Activated T-helper 1 cell treated with anti-CD3 and anti-CD28 coated beads, Interleukin-12 subunit alpha, Interleukin-12 subunit beta, Interleukin-2, Interleukin-4 antibody, amounts not matched to agents 30 ng/mL and 10 ng/mL and 1 ng/mL, durations not matched to agents 14 hours and 24 hours and 36 hours (primary cell): ENCODE data around the gene PIAS2. TPM values are rescaled to one million over a fixed set of nuclear protein-coding genes. Genes with fewer than 3 reads are reported as not detected.
A peak's percentile ranks its signal among the peaks of the same experiment; 100 is the strongest.
"Not testable (repeated sequence)": the region's sequence is repeated elsewhere in the genome, so short reads cannot be mapped to it uniquely, and the experiment has no call there.

ENCODE experiments used
- DNase-seq: peaks from one replicate; pipeline ENCODE4 v3.0.0; 2021; ENCODE audit warnings: low spot score
- H3K27ac Mint-ChIP-seq: one replicate; pipeline ENCODE4 v1.8.0; 2021; ENCODE audit warnings: mild to moderate bottlenecking, mixed read lengths
- H3K27me3 Mint-ChIP-seq: one replicate; pipeline ENCODE4 v1.8.0; 2022; ENCODE audit warnings: mild to moderate bottlenecking, moderate library complexity, mixed read lengths; ENCODE audit not compliant: insufficient read depth
- H3K36me3 Mint-ChIP-seq: one replicate; pipeline ENCODE4 v1.8.0; 2021; ENCODE audit warnings: low read depth, mixed read lengths
- H3K4me1 Mint-ChIP-seq: one replicate; pipeline ENCODE4 v1.8.0; 2021; ENCODE audit warnings: low read depth, mixed read lengths
- H3K4me3 Mint-ChIP-seq: one replicate; pipeline ENCODE4 v1.8.0; 2021; ENCODE audit warnings: mild to moderate bottlenecking, moderate library complexity, mixed read lengths
- H3K9me3 Mint-ChIP-seq: one replicate; pipeline ENCODE4 v1.8.0; 2021; ENCODE audit warnings: mixed read lengths
- intact Hi-C: fragments of 100-400 bp; cut with micrococcal nuclease; formaldehyde crosslinking; loops from one replicate; pipeline ENCODE4 v1.15.1; 2024
- total RNA-seq: library from RNA; stranded (reverse); gene quantifications from 2 replicates; pipeline ENCODE4 v1.2.3, GENCODE V29; 2022

The PIAS2 gene
- total RNA-seq, 1 donor from 2014 or later: 28.7 TPM

DNA sequence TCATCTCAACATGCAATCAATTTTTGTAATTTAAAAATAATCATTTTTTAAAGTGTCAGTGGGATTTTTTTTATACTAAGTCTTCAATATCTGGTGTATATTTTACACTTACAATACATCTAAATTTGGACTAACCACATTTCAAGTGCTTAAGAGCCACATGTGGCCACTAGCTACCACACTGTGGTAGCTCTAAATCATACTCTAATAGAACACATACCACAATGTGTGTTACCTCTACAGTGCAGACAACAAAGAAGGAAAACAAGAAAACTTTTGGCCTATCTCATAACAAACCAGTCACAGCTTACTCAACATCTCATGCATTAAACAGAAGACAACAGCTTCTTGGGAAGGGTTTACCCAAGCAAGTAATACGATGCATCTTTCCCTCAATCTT is 24.5 kb downstream of the PIAS2 start:
- peak overlapping the region; percentile 2 for H3K27ac Mint-ChIP-seq
- H3K27me3 Mint-ChIP-seq: no peaks in the 10 kb centered on the region
- no peak for DNase-seq
- peaks cover 18% of the 10 kb centered on the region for H3K9me3 Mint-ChIP-seq
- intact Hi-C loops: no loop called here
- H3K4me3 Mint-ChIP-seq: peak overlapping the region; percentile 19
- peaks cover 39% of the 10 kb centered on the region for H3K4me1 Mint-ChIP-seq
- H3K36me3 Mint-ChIP-seq: peaks cover 34% of the 10 kb centered on the region

GRCh38 chr18:46891742-46892214 is 25.5 kb downstream of the PIAS2 start:
- peaks cover 25% of the 10 kb centered on the region for H3K9me3 Mint-ChIP-seq
- H3K36me3 Mint-ChIP-seq: peaks cover 38% of the 10 kb centered on the region
- DNase-seq: no peak
- H3K27me3 Mint-ChIP-seq: no peaks in the 10 kb centered on the region
- intact Hi-C loops: loop anchor here (1.0 kb wide), 2 partner anchors 26 to 69 kb away; partner anchors contain the start of genes KATNAL2 and PIAS2
- H3K4me1 Mint-ChIP-seq: peaks cover 35% of the 10 kb centered on the region
- peak overlapping the region; percentile 21 for H3K27ac Mint-ChIP-seq
- H3K4me3 Mint-ChIP-seq: no peak overlapping the region

- peaks cover 25% of the 10 kb centered on the region for H3K9me3 Mint-ChIP-seq
These were observed 28.3 kb downstream of the PIAS2 start for GRCh38 chr18:46888965-46889364.

GRCh38 chr18:46886893-46887292 is 30.4 kb downstream of the PIAS2 start:
- no peak for DNase-seq
- no peak overlapping the region for H3K27ac Mint-ChIP-seq
- peaks cover 34% of the 10 kb centered on the region for H3K36me3 Mint-ChIP-seq
- no peaks in the 10 kb centered on the region for H3K27me3 Mint-ChIP-seq
- H3K4me3 Mint-ChIP-seq: no peak overlapping the region
- peaks cover 25% of the 10 kb centered on the region for H3K9me3 Mint-ChIP-seq
- intact Hi-C loops: no loop called here
- peaks cover 16% of the 10 kb centered on the region for H3K4me1 Mint-ChIP-seq

More at GRCh38 chr18:46888965-46889364, 28.3 kb downstream of the PIAS2 start:
- Mint-ChIP-seq H3K27ac (no peak overlapping the region), H3K4me1 (peaks cover 30% of the 10 kb centered on the region), H3K36me3 (peaks cover 34% of the 10 kb centered on the region), H3K27me3 (no peaks in the 10 kb centered on the region), H3K4me3 (no peak overlapping the region)
- DNase-seq: no peak
- intact Hi-C loops: no loop called here

DNA sequence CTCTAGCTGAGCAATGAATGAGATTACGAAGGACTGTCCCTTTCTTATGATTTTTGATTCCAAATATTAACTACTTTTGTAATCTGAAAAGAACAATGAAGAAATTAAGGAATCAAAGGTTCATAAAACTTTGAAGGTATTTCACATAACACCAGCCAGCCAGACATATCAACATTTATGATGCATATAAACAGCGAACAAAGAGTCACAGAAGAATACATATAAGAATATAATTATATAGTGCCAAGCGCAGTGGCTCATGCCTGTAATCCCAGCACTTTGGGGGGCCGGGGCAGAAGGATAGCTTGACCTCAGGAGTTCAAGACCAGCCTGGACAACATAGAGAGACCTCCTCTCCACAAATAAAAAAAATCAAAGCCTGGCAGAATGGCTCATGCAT is 34.1 kb downstream of the PIAS2 start:
- Mint-ChIP-seq H3K4me3 (no peak overlapping the region), H3K36me3 (peaks cover 13% of the 10 kb centered on the region), H3K27ac (no peak overlapping the region), H3K4me1 (no peaks in the 10 kb centered on the region), H3K27me3 (no peaks in the 10 kb centered on the region), H3K9me3 (peaks cover 23% of the 10 kb centered on the region)
- intact Hi-C loops: no loop called here
- DNase-seq: no peak

- Mint-ChIP-seq H3K4me1 (no peaks in the 10 kb centered on the region), H3K27ac (peak overlapping the region; percentile 25), H3K27me3 (no peaks in the 10 kb centered on the region), H3K4me3 (no peak overlapping the region), H3K9me3 (peaks cover 46% of the 10 kb centered on the region), H3K36me3 (peaks cover 34% of the 10 kb centered on the region)
- intact Hi-C loops: no loop called here
- no peak for DNase-seq
These were observed 39.8 kb downstream of the PIAS2 start for GRCh38 chr18:46877329-46877987.

DNA sequence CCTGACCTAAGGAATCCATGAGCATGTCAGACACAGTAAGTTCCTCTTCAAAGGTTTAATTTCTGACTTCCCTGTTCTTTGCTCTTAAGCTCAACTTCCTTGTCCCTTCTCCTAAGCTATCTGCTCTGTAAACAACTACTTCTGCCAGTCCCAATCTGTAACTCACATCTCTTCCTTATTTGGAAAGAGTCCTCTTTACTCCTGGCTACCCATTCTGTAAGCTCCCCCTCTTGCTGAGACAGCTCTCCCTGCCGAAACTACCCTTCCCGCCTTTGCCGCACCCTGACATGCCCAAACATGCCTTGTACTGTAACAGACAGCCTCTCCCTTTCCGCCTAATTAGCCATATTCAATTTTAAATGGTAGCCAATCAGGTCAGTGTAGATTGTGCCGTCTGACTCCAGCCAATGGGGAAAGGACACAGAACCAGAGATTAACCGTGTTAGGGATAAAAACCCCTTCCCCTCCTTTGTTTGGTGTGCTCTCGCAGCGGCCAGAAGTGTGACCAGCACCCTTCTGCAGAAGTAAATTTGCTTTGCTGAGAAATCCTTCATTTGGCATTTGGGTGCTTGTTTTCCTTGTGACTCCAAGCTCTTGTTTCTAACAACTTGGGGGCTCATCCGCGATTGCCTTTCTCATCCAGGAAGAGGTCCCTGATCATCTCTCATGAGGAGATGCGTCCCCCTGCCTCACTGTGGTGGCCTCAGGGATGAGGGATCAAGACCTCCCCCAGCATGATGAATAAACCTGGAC is 49.0 kb downstream of the PIAS2 start:
- Mint-ChIP-seq H3K4me3 (no peak overlapping the region), H3K4me1 (peaks cover 4% of the 10 kb centered on the region), H3K36me3 (peaks cover 12% of the 10 kb centered on the region)

GRCh38 chr18:46867367-46868143 is 49.8 kb downstream of the PIAS2 start:
- Mint-ChIP-seq H3K9me3 (peaks cover 27% of the 10 kb centered on the region), H3K27ac (no peak overlapping the region), H3K4me3 (no peak overlapping the region), H3K27me3 (no peaks in the 10 kb centered on the region), H3K36me3 (peaks cover 12% of the 10 kb centered on the region), H3K4me1 (peaks cover 4% of the 10 kb centered on the region)
- intact Hi-C loops: no loop called here
- no peak for DNase-seq

More for the DNA sequence above, 49.0 kb downstream of the PIAS2 start:
- Mint-ChIP-seq H3K27ac (no peak overlapping the region), H3K9me3 (peaks cover 27% of the 10 kb centered on the region), H3K27me3 (no peaks in the 10 kb centered on the region)
- no peak for DNase-seq
- intact Hi-C loops: no loop called here

GRCh38 chr18:46866523-46866922 is 50.8 kb downstream of the PIAS2 start:
- H3K4me3 Mint-ChIP-seq: no peak overlapping the region
- intact Hi-C loops: no loop called here
- no peaks in the 10 kb centered on the region for H3K27me3 Mint-ChIP-seq
- H3K36me3 Mint-ChIP-seq: peaks cover 10% of the 10 kb centered on the region
- peaks cover 4% of the 10 kb centered on the region for H3K4me1 Mint-ChIP-seq
- H3K27ac Mint-ChIP-seq: no peak overlapping the region
- peaks cover 27% of the 10 kb centered on the region for H3K9me3 Mint-ChIP-seq
- DNase-seq: no peak

DNA sequence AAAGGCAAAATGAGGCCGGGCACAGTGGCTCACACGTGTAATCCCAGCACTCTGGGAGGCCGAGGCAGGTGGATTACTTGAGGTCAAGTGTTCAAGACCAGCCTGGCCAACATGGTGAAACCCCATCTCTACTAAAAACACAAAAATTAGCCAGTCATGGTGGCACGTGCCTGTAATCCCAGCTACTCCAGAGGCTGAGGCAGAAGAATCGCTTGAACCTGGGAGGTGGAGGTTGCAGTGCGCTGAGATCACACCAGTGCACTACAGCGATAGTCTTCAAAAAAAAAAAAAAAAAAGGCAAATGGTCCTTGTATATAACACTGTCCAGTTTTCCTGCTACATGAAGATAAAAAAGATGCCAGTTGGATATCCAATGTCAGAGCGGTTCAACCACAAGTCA is 52.1 kb downstream of the PIAS2 start:
- H3K9me3 Mint-ChIP-seq: peaks cover 20% of the 10 kb centered on the region
- H3K27me3 Mint-ChIP-seq, H3K36me3 Mint-ChIP-seq, H3K4me1 Mint-ChIP-seq, intact Hi-C loops, H3K4me3 Mint-ChIP-seq, DNase-seq, H3K27ac Mint-ChIP-seq: not testable (repeated sequence)

- peaks cover 19% of the 10 kb centered on the region for H3K36me3 Mint-ChIP-seq
- no peaks in the 10 kb centered on the region for H3K9me3 Mint-ChIP-seq
- no peak overlapping the region for H3K4me3 Mint-ChIP-seq
- no peaks in the 10 kb centered on the region for H3K27me3 Mint-ChIP-seq
- H3K27ac Mint-ChIP-seq: no peak overlapping the region
- intact Hi-C loops: no loop called here
- H3K4me1 Mint-ChIP-seq: peaks cover 15% of the 10 kb centered on the region
- no peak for DNase-seq
These were observed 57.5 kb downstream of the PIAS2 start for GRCh38 chr18:46859855-46860254.

GRCh38 chr18:46858290-46858689 is 59.0 kb downstream of the PIAS2 start:
- no peaks in the 10 kb centered on the region for H3K27me3 Mint-ChIP-seq
- H3K36me3 Mint-ChIP-seq: peaks cover 22% of the 10 kb centered on the region
- no peak overlapping the region for H3K27ac Mint-ChIP-seq
- H3K4me1 Mint-ChIP-seq: peaks cover 15% of the 10 kb centered on the region
- intact Hi-C loops: no loop called here
- DNase-seq: no peak
- H3K9me3 Mint-ChIP-seq: no peaks in the 10 kb centered on the region
- H3K4me3 Mint-ChIP-seq: no peak overlapping the region

DNA sequence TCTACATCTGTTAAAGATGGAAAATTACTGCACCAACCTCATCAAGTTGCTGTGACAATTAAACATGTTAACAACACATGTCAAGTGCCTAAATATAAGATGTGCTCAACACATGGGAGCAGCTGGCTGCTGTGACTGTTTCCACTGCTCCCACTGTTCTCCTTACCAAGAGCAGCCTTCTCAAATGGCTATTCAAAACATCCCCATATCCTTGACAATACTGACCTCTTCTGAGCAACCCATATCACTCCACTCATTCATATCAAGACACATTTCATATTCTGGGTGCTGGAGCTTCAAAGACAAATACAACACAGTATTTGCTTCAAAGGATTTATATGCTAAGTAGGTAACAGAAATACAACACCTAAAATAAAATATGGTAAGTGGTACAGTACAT is 60.3 kb downstream of the PIAS2 start:
- Mint-ChIP-seq H3K36me3 (peaks cover 28% of the 10 kb centered on the region), H3K27me3 (no peaks in the 10 kb centered on the region), H3K9me3 (no peaks in the 10 kb centered on the region), H3K27ac (no peak overlapping the region), H3K4me3 (no peak overlapping the region), H3K4me1 (peaks cover 15% of the 10 kb centered on the region)
- intact Hi-C loops: no loop called here
- DNase-seq: no peak
